T-helper 1 cell (primary cell): ENCODE measurements around the gene HLA-DOB.

Experiments used
- DNase-seq, 5 donors: peaks; one replicate each; pipeline ENCODE4 v3.0.0-alpha.2; 2012 to 2020
- total RNA-seq, 4 donors: gene quantifications; one replicate each; lab custom pipeline; 2026; lab: John Stamatoyannopoulos, UW

HLA-DOB gene
- 0 to 2.4 (median 1.6) reads per million in 4 donors for total RNA-seq

- DNase-seq = no peak
Observed at GRCh38 chr6:32816746-32817204, at the start of gene HLA-DOB. Gene HLA-DOB (minus strand): TSS chr6:32817002. CDS start chr6:32816951, 51 bp downstream.

- no peak for DNase-seq
Observed at GRCh38 chr6:32865724-32866443, 49.1 kb upstream of the HLA-DOB start.

- no peak for DNase-seq
Observed at GRCh38 chr6:32862725-32863124, 45.9 kb upstream of the HLA-DOB start.

- DNase-seq = no peak
Observed at GRCh38 chr6:32860674-32861073, 43.9 kb upstream of the HLA-DOB start.

- DNase-seq = no peak
Observed at GRCh38 chr6:32858194-32858593, 41.4 kb upstream of the HLA-DOB start.

GRCh38 chr6:32857156-32857891 lies 40.5 kb upstream of the HLA-DOB start:
- DNase-seq = no peak

GRCh38 chr6:32855467-32856174 lies 38.8 kb upstream of the HLA-DOB start:
- no peak for DNase-seq

GRCh38 chr6:32854376-32855178 lies 37.8 kb upstream of the HLA-DOB start:
- peak in 4 of 5 donors; percentile 34 to 72 (median 46) for DNase-seq

- DNase-seq = peak; percentile 92 to 96 (median 94)
Observed at GRCh38 chr6:32853541-32854375, 37.0 kb upstream of the HLA-DOB start, which contains the start of the genes PSMB9 and TAP1. Gene PSMB9 (plus strand): TSS chr6:32854192. CDS start chr6:32854230, 38 bp downstream. Gene TAP1 (minus strand): TSS chr6:32853704. CDS start chr6:32853636, 68 bp downstream.

GRCh38 chr6:32852844-32853540 lies 36.2 kb upstream of the HLA-DOB start:
- DNase-seq = peak; percentile 25 to 56 (median 47)

- DNase-seq = no peak
Observed at GRCh38 chr6:32852018-32852843, 35.4 kb upstream of the HLA-DOB start.

GRCh38 chr6:32851025-32851424 lies 34.2 kb upstream of the HLA-DOB start:
- DNase-seq = no peak

- DNase-seq = no peak
Observed at GRCh38 chr6:32849126-32849525, 32.3 kb upstream of the HLA-DOB start.

- no peak for DNase-seq
Observed at GRCh38 chr6:32847795-32848194, 31.0 kb upstream of the HLA-DOB start.

- DNase-seq = no peak
Observed at GRCh38 chr6:32847004-32847403, 30.2 kb upstream of the HLA-DOB start.

- peak in 2 of 5 donors; percentile 36 to 71 for DNase-seq
Observed at GRCh38 chr6:32845384-32845884, 28.6 kb upstream of the HLA-DOB start.

GRCh38 chr6:32844839-32845383 lies 28.1 kb upstream of the HLA-DOB start:
- no peak for DNase-seq

GRCh38 chr6:32843979-32844838 lies 27.4 kb upstream of the HLA-DOB start, which contains the start of gene PSMB8:
Gene PSMB8 (minus strand): TSS chr6:32844047. CDS start chr6:32843996, 51 bp downstream.
- peak; percentile 89 to 99 (median 96) for DNase-seq
